B cell (primary cell): Measurements from ENCODE around the gene PUS10. TPM values are rescaled to one million over a fixed set of nuclear protein-coding genes. Genes with fewer than 3 reads are reported as not detected.

Source experiments
- ATAC-seq: fragments of 200-7000 bp; cut with Tn5 transposase; one replicate; pipeline ENCODE4 v1.10.0; 2021; ENCODE audit warnings: low read depth, mild to moderate bottlenecking, moderate number of reproducible peaks, moderate library complexity
- CTCF ChIA-PET: fragments of 350-600 bp; sonication (Branson Sonifier 250); formaldehyde crosslinking; loops from one replicate; lab custom pipeline; 2021; ENCODE audit warnings: antibody characterized with exemption, inconsistent platforms; lab: Charles Lee
- POLR2A ChIA-PET: fragments of 350-600 bp; sonication (Branson Sonifier 250); formaldehyde crosslinking; loops from one replicate; lab custom pipeline; 2021; ENCODE audit warnings: antibody characterized with exemption; lab: Charles Lee
- DNase-seq: peaks from one replicate; pipeline ENCODE4 v3.0.0; 2013
- H2AFZ ChIP-seq: 2 replicates; pipeline ENCODE4 v1.6.1; 2012; ENCODE audit warnings: mild to moderate bottlenecking, low read depth, low read length; ENCODE audit not compliant: insufficient read depth, poor library complexity, severe bottlenecking
- H3K27ac ChIP-seq, 2 donors: 1 replicate in 1 of 2; 2 replicates in 1 of 2; pipeline ENCODE4 v1.5.1; 2012 to 2013; ENCODE audit warnings: low read length in 2 of 2, mild to moderate bottlenecking in 2 of 2, moderate library complexity in 1 of 2
- H3K27me3 ChIP-seq, 4 experiments: fragments of 200-600 bp in 1 of 4; sonication (generic) in 1 of 4; replicated peaks in 1 of 4; 1 replicate in 2 of 4; 2 replicates in 2 of 4; pipeline versions ENCODE4 v1.6.1 to v1.7.0; 2013 to 2016; ENCODE audit warnings: low read length in 3 of 4, mild to moderate bottlenecking in 2 of 4, mixed read lengths in 1 of 4, moderate library complexity in 1 of 4; ENCODE audit not compliant: insufficient read depth in 4 of 4, control insufficient read depth in 3 of 4; ENCODE audit errors: control extremely low read depth in 1 of 4
- H3K36me3 ChIP-seq, 2 experiments: replicated peaks in 1 of 2; 1 replicate in 1 of 2; 2 replicates in 1 of 2; pipeline versions ENCODE4 v1.6.1 to v1.7.1; 2013; ENCODE audit warnings: low read length in 1 of 2; ENCODE audit not compliant: insufficient read depth in 2 of 2, control insufficient read depth in 1 of 2; ENCODE audit errors: control extremely low read depth in 1 of 2, extremely low read depth in 1 of 2
- H3K4me1 ChIP-seq, 2 donors: fragments of 200-600 bp in 1 of 2; sonication (generic) in 1 of 2; 1 replicate in 1 of 2; 2 replicates in 1 of 2; pipeline versions ENCODE4 v1.5.1 to v1.6.1; 2013 to 2017; ENCODE audit warnings: low read length in 2 of 2; ENCODE audit not compliant: control insufficient read depth in 2 of 2, insufficient read depth in 2 of 2
- H3K4me2 ChIP-seq: replicated peaks from 2 replicates; pipeline ENCODE3; 2012; ENCODE audit warnings: mild to moderate bottlenecking, low read depth, low read length; ENCODE audit not compliant: poor library complexity, severe bottlenecking
- H3K4me3 ChIP-seq, 5 experiments: fragments of 200-600 bp in 1 of 5; sonication (generic) in 1 of 5; 1 replicate in 3 of 5; 2 replicates in 2 of 5; pipeline versions ENCODE4 v1.5.1 to v1.7.0; 2011 to 2016; ENCODE audit warnings: low read length in 4 of 5, mild to moderate bottlenecking in 4 of 5, low read depth in 2 of 5, control low read depth in 1 of 5, moderate library complexity in 1 of 5; ENCODE audit not compliant: insufficient read depth in 1 of 5; ENCODE audit errors: control extremely low read depth in 1 of 5, extremely low read depth in 1 of 5
- H3K79me2 ChIP-seq: fragments of 200-600 bp; sonication (generic); one replicate; pipeline ENCODE4 v1.6.0; 2016; ENCODE audit warnings: low read length; ENCODE audit not compliant: control insufficient read depth, insufficient read depth
- H3K9ac ChIP-seq: fragments of 200-600 bp; sonication (generic); 2 replicates; pipeline ENCODE4 v1.6.1; 2017; ENCODE audit warnings: mild to moderate bottlenecking, low read length, moderate library complexity
- H3K9me3 ChIP-seq, 3 donors: one replicate each; pipeline versions ENCODE4 v1.6.1 to v1.7.1; 2013; ENCODE audit warnings: low read length in 2 of 3; ENCODE audit not compliant: control insufficient read depth in 2 of 3, insufficient read depth in 1 of 3; ENCODE audit errors: control extremely low read depth in 1 of 3
- H4K20me1 ChIP-seq: 2 replicates; pipeline ENCODE4 v1.6.0; 2012; ENCODE audit warnings: mild to moderate bottlenecking, low read length; ENCODE audit not compliant: insufficient read depth, control insufficient read depth, poor library complexity, severe bottlenecking
- H3K27ac Mint-ChIP-seq: one replicate; pipeline ENCODE4 v1.8.0; 2021; ENCODE audit warnings: mixed read lengths
- H3K27me3 Mint-ChIP-seq: one replicate; pipeline ENCODE4 v1.8.0; 2021; ENCODE audit warnings: mixed read lengths
- H3K4me1 Mint-ChIP-seq: one replicate; pipeline ENCODE4 v1.8.0; 2021; ENCODE audit warnings: mixed read lengths
- H3K4me3 Mint-ChIP-seq: one replicate; pipeline ENCODE4 v1.8.0; 2021; ENCODE audit warnings: mixed read lengths
- H3K9me3 Mint-ChIP-seq: one replicate; pipeline ENCODE4 v1.8.0; 2022; ENCODE audit warnings: mixed read lengths; ENCODE audit not compliant: insufficient read depth
- CTCF ChIP-seq: fragments of 200-600 bp; IDR thresholded peaks from one replicate; pipeline ENCODE4 v1.8.0; 2022; ENCODE audit warnings: antibody characterized with exemption, mild to moderate bottlenecking
- EZH2 ChIP-seq: IDR thresholded peaks from 2 replicates; pipeline ENCODE4 v1.6.1; 2012; ENCODE audit warnings: borderline replicate concordance, low read depth, mild to moderate bottlenecking, moderate library complexity, low read length; ENCODE audit not compliant: insufficient read depth, poor library complexity, severe bottlenecking
- WGBS: methylation state at CpG from one replicate; pipeline ENCODE4 v1.1.5; 2013; ENCODE audit warnings: missing lambda C conversion rate; ENCODE audit not compliant: insufficient coverage; 5-methylcytosine and 5-hydroxymethylcytosine counted together
- intact Hi-C: fragments of 100-400 bp; cut with micrococcal nuclease; formaldehyde crosslinking; loops from one replicate; pipeline ENCODE4 v1.10.0; 2022
- polyA plus RNA-seq: library from polyadenylated mRNA; depleted of rRNA; stranded (reverse); fragments of >200 nt; gene quantifications from 2 replicates; pipeline ENCODE4 v1.2.3, GENCODE V29; 2012
- total RNA-seq, 2 donors: library from RNA; stranded (reverse); fragments of 120-200 nt in 1 of 2; gene quantifications; 1 replicate in 1 of 2; 2 replicates in 1 of 2; pipeline versions ENCODE4 v1.2.3 to v1.2.4, GENCODE V29; 2013 to 2022

PUS10 gene
- total and polyA plus RNA-seq, 2 donors (not counting 1 experiment from before 2014, with no cell fraction given) = 3.2 to 7.1 TPM

GRCh38 chr2:60925994-60926740 lies 91.9 kb downstream of the PUS10 start:
- no peak overlapping the region for H3K9ac ChIP-seq
- DNase-seq (peak; percentile 22), ATAC-seq (no peak)
- peaks cover 39% of the 10 kb centered on the region for H3K79me2 ChIP-seq
- peaks cover 10 to 64% of the 10 kb centered on the region in 2 experiments for H3K36me3 ChIP-seq
- intact Hi-C loops = loop anchor here (2.0 kb wide), 1 partner anchor 15 kb away; no protein-coding TSS in a partner anchor
- Mint-ChIP-seq H3K9me3 (no peaks in the 10 kb centered on the region), H3K27me3 (no peaks in the 10 kb centered on the region), H3K4me1 (peaks cover 26% of the 10 kb centered on the region), H3K27ac (peak overlapping the region; percentile 55), H3K4me3 (no peak overlapping the region)
- H3K4me3 ChIP-seq = no peak overlapping the region
- H3K27me3 ChIP-seq = no peaks in the 10 kb centered on the region
- H3K4me2 ChIP-seq = peak overlapping the region; percentile 14
- TF ChIP-seq EZH2 (no peak), CTCF (no peak)
- H3K4me1 ChIP-seq = peaks cover 17 to 19% of the 10 kb centered on the region in 2 donors
- WGBS = 94% methylated on average over 4 of the region's 7 CpGs
- peak overlapping the region; percentile 27 to 75 for H3K27ac ChIP-seq
- peaks cover 0 to 3% (median 0%) of the 10 kb centered on the region in 3 donors for H3K9me3 ChIP-seq
- H4K20me1 ChIP-seq = peaks cover 11% of the 10 kb centered on the region
- POLR2A ChIA-PET = interaction anchor here (1.1 kb wide), 1 partner anchor 67 kb away, joined by 4 read pairs; no protein-coding TSS in a partner anchor
- CTCF ChIA-PET = interaction anchor here (0.6 to 2.9 kb wide), 5 partner anchors 66 to 124 kb away, joined by 3 to 27 read pairs (median 3); no protein-coding TSS in a partner anchor
- H2AFZ ChIP-seq = no peak overlapping the region

- H3K36me3 ChIP-seq = peaks cover 11 to 68% of the 10 kb centered on the region in 2 experiments
- CTCF ChIA-PET = interaction anchor here (0.9 to 1.3 kb wide), 2 partner anchors 89 to 94 kb away, joined by 3 to 4 read pairs; no protein-coding TSS in a partner anchor
- DNase-seq (no peak), ATAC-seq (no peak)
- Mint-ChIP-seq H3K27ac (no peak overlapping the region), H3K27me3 (no peaks in the 10 kb centered on the region), H3K4me3 (no peak overlapping the region), H3K9me3 (no peaks in the 10 kb centered on the region), H3K4me1 (peaks cover 17% of the 10 kb centered on the region)
- H3K9me3 ChIP-seq = no peaks in the 10 kb centered on the region
- intact Hi-C loops = no loop called here
- no peak overlapping the region for H3K27ac ChIP-seq
- no peak for TF ChIP-seq CTCF
- TF ChIP-seq EZH2 = no peak
- no peak overlapping the region for H3K9ac ChIP-seq
- H2AFZ ChIP-seq = no peak overlapping the region
- H3K4me1 ChIP-seq = no peaks in the 10 kb centered on the region
- H3K79me2 ChIP-seq = peaks cover 86% of the 10 kb centered on the region
- POLR2A ChIA-PET = interaction anchor here (0.7 kb wide), 1 partner anchor 200 kb away, joined by 6 read pairs; no protein-coding TSS in a partner anchor
- no peak overlapping the region for H3K4me2 ChIP-seq
- peaks cover 34% of the 10 kb centered on the region for H4K20me1 ChIP-seq
- no peaks in the 10 kb centered on the region for H3K27me3 ChIP-seq
- H3K4me3 ChIP-seq = no peak overlapping the region
- WGBS = 100% methylated on average over 5 of the region's 8 CpGs
Measured at GRCh38 chr2:60907329-60907728, 110.7 kb downstream of the PUS10 start.
